Measurements from ENCODE around the gene OR2F2.

DNA sequence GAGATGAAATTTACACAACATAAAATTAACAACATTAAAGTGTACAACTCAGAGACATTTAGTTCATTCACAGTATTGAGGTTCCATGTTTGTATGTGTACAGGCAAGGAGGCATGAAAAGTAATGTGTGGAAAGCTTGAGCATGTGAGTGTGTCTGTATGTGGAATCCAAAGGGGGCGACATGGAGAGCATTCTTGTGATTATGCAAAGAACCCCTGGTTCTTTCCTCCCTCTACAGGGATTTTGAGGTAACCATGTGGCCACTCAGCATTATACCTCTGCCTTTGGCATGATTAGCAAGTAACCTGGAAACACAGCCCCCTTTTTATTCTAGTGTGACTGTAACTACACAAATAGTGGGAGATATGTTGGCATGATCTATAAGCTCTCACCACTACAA lies 40.6 kb downstream of the OR2F2 start:
- TF ChIP-seq, protein P1, sequence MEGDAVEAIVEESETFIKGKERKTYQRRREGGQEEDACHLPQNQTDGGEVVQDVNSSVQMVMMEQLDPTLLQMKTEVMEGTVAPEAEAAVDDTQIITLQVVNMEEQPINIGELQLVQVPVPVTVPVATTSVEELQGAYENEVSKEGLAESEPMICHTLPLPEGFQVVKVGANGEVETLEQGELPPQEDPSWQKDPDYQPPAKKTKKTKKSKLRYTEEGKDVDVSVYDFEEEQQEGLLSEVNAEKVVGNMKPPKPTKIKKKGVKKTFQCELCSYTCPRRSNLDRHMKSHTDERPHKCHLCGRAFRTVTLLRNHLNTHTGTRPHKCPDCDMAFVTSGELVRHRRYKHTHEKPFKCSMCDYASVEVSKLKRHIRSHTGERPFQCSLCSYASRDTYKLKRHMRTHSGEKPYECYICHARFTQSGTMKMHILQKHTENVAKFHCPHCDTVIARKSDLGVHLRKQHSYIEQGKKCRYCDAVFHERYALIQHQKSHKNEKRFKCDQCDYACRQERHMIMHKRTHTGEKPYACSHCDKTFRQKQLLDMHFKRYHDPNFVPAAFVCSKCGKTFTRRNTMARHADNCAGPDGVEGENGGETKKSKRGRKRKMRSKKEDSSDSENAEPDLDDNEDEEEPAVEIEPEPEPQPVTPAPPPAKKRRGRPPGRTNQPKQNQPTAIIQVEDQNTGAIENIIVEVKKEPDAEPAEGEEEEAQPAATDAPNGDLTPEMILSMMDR (IDR thresholded peaks at IDR 0.05; ENCODE audit: low read length): no peak
- TF ChIP-seq EZH2 (optimal IDR thresholded peaks at IDR 0.05; ENCODE audit: low read depth, low read length): no peak

Measured in MM.1S (cell line).